ENCODE results near the gene GCNT4. TPM values are rescaled to one million over a fixed set of nuclear protein-coding genes. Genes with fewer than 3 reads are reported as not detected.
A peak's percentile ranks its signal among the peaks of the same experiment; 100 is the strongest.

GCNT4 gene
- total and polyA plus RNA-seq, 2 of the 8 experiments (the other 6 are each of a cell fraction or from before 2014, with no cell fraction given), result 1.1 to 14.5 TPM

DNA sequence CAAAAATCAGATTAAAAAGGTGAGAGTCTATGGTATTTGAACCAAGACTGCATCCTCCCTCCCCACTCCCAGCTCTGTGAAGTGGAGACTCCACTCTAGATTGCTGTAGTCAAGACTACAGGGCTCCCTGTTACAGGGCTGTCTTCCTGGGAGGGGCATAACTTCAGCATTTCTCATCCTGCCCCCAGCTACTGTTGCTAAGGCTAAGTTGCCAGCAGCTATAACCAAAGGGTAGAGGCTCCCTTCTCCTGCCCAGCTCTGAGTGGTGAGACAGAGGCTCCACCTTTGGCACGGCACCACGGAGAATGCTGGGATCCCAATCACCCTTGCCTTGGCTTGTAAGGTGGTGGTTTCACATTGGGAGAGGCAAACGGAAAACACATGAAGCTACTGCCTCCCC is 39.2 kb upstream of the GCNT4 start:
- no peak overlapping the region for H2BK12ac ChIP-seq (ENCODE audit: low read depth, low read length)
- H3K14ac ChIP-seq (ENCODE audit: insufficient read length), result no peak overlapping the region
- no peak for FAIRE-seq
- no peaks in the 10 kb centered on the region for H3K9me3 ChIP-seq (ENCODE audit: insufficient read depth in 2 of 2, low read depth in 1 of 2, low read length in 1 of 2)
- 82% methylated on average over 3 of the region's 3 CpGs; no CpG with 5 or more reads in 1 of the 2 experiments for WGBS, 2 experiments (ENCODE audit: extremely low coverage in 1 of 2, insufficient coverage in 1 of 2, insufficient read length in 1 of 2, insufficient replicate concordance in 2 of 2, low coverage in 1 of 2, low lambda C conversion rate in 2 of 2, missing lambda C conversion rate in 1 of 2)
- no peaks in the 10 kb centered on the region for H3K27me3 ChIP-seq (replicated peaks in 1 of 4; ENCODE audit: control insufficient read depth in 3 of 4, extremely low read depth in 1 of 4, insufficient read depth in 3 of 4, low read length in 3 of 4)
- H4K5ac ChIP-seq (ENCODE audit: insufficient read length, low read depth, low read length), result no peak overlapping the region
- H2BK20ac ChIP-seq (ENCODE audit: low read length), result no peak overlapping the region
- no peak overlapping the region for H3K4ac ChIP-seq (replicated peaks; ENCODE audit: insufficient read length, low read depth, low read length)
- no peak overlapping the region for H2AK5ac ChIP-seq (ENCODE audit: low read depth, low read length)
- no peaks in the 10 kb centered on the region for H3K79me2 ChIP-seq (ENCODE audit: control insufficient read depth in 1 of 2, insufficient read depth in 2 of 2, low read length in 2 of 2)
- no peaks in the 10 kb centered on the region for H4K20me1 ChIP-seq (replicated peaks in 1 of 2; ENCODE audit: control insufficient read depth in 1 of 2, insufficient read depth in 2 of 2, low read length in 2 of 2)
- CTCF ChIA-PET (ENCODE audit: partially characterized antibody), result interaction anchor here (0.7 to 1.6 kb wide), 4 partner anchors 21 to 66 kb away, joined by 3 to 4 read pairs (median 3); no protein-coding TSS in a partner anchor
- H3K4me1 ChIP-seq (replicated peaks in 1 of 4; ENCODE audit: control insufficient read depth in 3 of 4, insufficient read depth in 4 of 4, low read length in 3 of 4), result no peaks in the 10 kb centered on the region
- no peak overlapping the region for H3K56ac ChIP-seq (replicated peaks; ENCODE audit: insufficient read length, low read depth, low read length)
- H2BK5ac ChIP-seq (ENCODE audit: low read depth, low read length), result 0 out of 2 replicates have a peak overlapping the region, but pooled peaks have one; percentile 18
- H3K79me1 ChIP-seq (ENCODE audit: low read depth, low read length), result no peaks in the 10 kb centered on the region
- no peak overlapping the region for H3K9ac ChIP-seq (replicated peaks in 1 of 4; ENCODE audit: extremely low read depth in 1 of 4, low read depth in 3 of 4, low read length in 3 of 4)
- H2BK15ac ChIP-seq (ENCODE audit: low read length), result no peak overlapping the region
- H3K36me3 ChIP-seq (ENCODE audit: control insufficient read depth in 2 of 4, insufficient read depth in 4 of 4, low read length in 3 of 4), result no peaks in the 10 kb centered on the region
- no peak overlapping the region for H3K27ac ChIP-seq (ENCODE audit: low read depth, low read length)
- DNase-seq (ENCODE audit: low read depth in 1 of 2, low spot score in 2 of 2), result no peak
- peak overlapping the region; percentile 64 for H2AFZ ChIP-seq (ENCODE audit: low read length)
- H2BK120ac ChIP-seq (replicated peaks; ENCODE audit: low read depth, low read length), result no peak overlapping the region
- no peak overlapping the region for H3K18ac ChIP-seq (ENCODE audit: extremely low read depth, low read length)
- no peak overlapping the region for H4K91ac ChIP-seq (replicated peaks; ENCODE audit: insufficient read length, low read length)
- H4K8ac ChIP-seq (ENCODE audit: extremely low read depth, insufficient read depth, low read length), result no peak overlapping the region
- no peak overlapping the region for H3K23ac ChIP-seq (ENCODE audit: insufficient read length)
- no peak for TF ChIP-seq PHF8 (conservative IDR thresholded peaks at IDR 0.05; ENCODE audit: low read depth, low read length)
- TF ChIP-seq, protein P1, sequence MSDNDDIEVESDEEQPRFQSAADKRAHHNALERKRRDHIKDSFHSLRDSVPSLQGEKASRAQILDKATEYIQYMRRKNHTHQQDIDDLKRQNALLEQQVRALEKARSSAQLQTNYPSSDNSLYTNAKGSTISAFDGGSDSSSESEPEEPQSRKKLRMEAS (IDR thresholded peaks at IDR 0.05), result no peak
- no peak for TF ChIP-seq CTBP2 (IDR thresholded peaks at IDR 0.05; ENCODE audit: borderline replicate concordance, insufficient read depth, insufficient read length, low read length)
- no peak for TF ChIP-seq JUN (IDR thresholded peaks at IDR 0.05; ENCODE audit: low read depth, low read length)
- TF ChIP-seq KDM5A (IDR thresholded peaks at IDR 0.05; ENCODE audit: low read length), result no peak
- TF ChIP-seq, protein P2, sequence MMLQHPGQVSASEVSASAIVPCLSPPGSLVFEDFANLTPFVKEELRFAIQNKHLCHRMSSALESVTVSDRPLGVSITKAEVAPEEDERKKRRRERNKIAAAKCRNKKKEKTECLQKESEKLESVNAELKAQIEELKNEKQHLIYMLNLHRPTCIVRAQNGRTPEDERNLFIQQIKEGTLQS (IDR thresholded peaks at IDR 0.05; ENCODE audit: insufficient read depth, low read depth, low read length), result no peak
- TF ChIP-seq CREB1 (IDR thresholded peaks at IDR 0.05), result no peak
- no peak for TF ChIP-seq GTF2F1 (IDR thresholded peaks at IDR 0.05; ENCODE audit: borderline replicate concordance, low read depth, low read length)
- TF ChIP-seq RFX5 (IDR thresholded peaks at IDR 0.05; ENCODE audit: borderline replicate concordance, low read depth, low read length), result no peak
- no peak for TF ChIP-seq POU5F1 (IDR thresholded peaks at IDR 0.05; ENCODE audit: low read depth, low read length)
- TF ChIP-seq NANOG (IDR thresholded peaks at IDR 0.05; ENCODE audit: insufficient read depth, low read depth, low read length, poor library complexity, severe bottlenecking), result no peak
- no peak for TF ChIP-seq TBP (IDR thresholded peaks at IDR 0.05; ENCODE audit: low read depth, low read length)
- no peak for TF ChIP-seq TCF12 (IDR thresholded peaks at IDR 0.05; ENCODE audit: low read depth, low read length)
- H3K23me2 ChIP-seq (ENCODE audit: low read depth, low read length), result no peaks in the 10 kb centered on the region; the same call in 1 of the 2 replicates
- no peak overlapping the region for H3K4me3 ChIP-seq (ENCODE audit: extremely low read depth in 1 of 4, insufficient read depth in 2 of 4, low read depth in 3 of 4, low read length in 4 of 4)
- POLR2A ChIA-PET (ENCODE audit: partially characterized antibody), result no interaction called here
- H3K4me2 ChIP-seq (ENCODE audit: insufficient read depth in 1 of 2, low read depth in 2 of 2, low read length in 2 of 2), result no peak overlapping the region
